ENCODE results near the gene KLHL7. TPM values are rescaled to one million over a fixed set of nuclear protein-coding genes. Genes with fewer than 3 reads are reported as not detected.

Gene KLHL7
- total RNA-seq, 1 donor from 2014 or later = 38.7 TPM

DNA sequence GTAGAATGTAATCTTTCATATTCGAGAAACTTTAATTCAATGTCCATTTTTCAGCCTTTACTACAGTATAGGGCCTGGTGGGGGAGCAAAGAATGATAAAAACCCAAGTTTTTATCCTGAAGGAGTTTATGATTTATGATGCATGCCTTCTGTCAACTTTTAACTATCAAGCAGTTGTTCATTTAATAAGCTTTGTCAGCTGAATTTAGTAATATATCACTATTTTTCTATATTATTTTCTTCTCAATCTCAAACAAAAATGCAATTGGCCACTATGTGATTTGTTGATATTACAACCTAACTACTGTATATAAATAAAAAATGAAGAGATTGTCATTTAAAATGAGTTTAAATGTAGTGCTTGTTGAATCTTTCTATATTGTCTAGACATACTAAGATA is 78.7 kb downstream of the KLHL7 start:
- peaks cover 8% of the 10 kb centered on the region for H3K4me1 ChIP-seq (ENCODE audit: insufficient read depth, low read length)
- peaks cover 44% of the 10 kb centered on the region for H3K79me2 ChIP-seq (ENCODE audit: insufficient read depth, low read length)
- no peak overlapping the region for H3K27ac Mint-ChIP-seq (ENCODE audit: unreplicated experiment)
- H3K9me3 Mint-ChIP-seq (ENCODE audit: unreplicated experiment) = no peaks in the 10 kb centered on the region
- peaks cover 10% of the 10 kb centered on the region for H3K4me1 Mint-ChIP-seq (ENCODE audit: low read depth, unreplicated experiment)
- DNase-seq (ENCODE audit: low read depth) (no peak), FAIRE-seq (no peak)
- peak overlapping the region; percentile 87 for H3K4me2 ChIP-seq (ENCODE audit: low read length)
- H4K20me1 ChIP-seq (ENCODE audit: insufficient read depth, low read length) = no peaks in the 10 kb centered on the region
- no peak overlapping the region for H2AFZ ChIP-seq (ENCODE audit: low read depth, low read length)
- H3K27ac ChIP-seq (ENCODE audit: low read depth, low read length) = no peak overlapping the region
- TF ChIP-seq, protein P1, sequence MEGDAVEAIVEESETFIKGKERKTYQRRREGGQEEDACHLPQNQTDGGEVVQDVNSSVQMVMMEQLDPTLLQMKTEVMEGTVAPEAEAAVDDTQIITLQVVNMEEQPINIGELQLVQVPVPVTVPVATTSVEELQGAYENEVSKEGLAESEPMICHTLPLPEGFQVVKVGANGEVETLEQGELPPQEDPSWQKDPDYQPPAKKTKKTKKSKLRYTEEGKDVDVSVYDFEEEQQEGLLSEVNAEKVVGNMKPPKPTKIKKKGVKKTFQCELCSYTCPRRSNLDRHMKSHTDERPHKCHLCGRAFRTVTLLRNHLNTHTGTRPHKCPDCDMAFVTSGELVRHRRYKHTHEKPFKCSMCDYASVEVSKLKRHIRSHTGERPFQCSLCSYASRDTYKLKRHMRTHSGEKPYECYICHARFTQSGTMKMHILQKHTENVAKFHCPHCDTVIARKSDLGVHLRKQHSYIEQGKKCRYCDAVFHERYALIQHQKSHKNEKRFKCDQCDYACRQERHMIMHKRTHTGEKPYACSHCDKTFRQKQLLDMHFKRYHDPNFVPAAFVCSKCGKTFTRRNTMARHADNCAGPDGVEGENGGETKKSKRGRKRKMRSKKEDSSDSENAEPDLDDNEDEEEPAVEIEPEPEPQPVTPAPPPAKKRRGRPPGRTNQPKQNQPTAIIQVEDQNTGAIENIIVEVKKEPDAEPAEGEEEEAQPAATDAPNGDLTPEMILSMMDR (IDR thresholded peaks at IDR 0.05; ENCODE audit: insufficient read depth, low read depth, low read length) = no peak
- no peak for TF ChIP-seq EZH2 (IDR thresholded peaks at IDR 0.05; ENCODE audit: insufficient read depth, low read length)
- no peak overlapping the region for H3K9ac ChIP-seq (ENCODE audit: low read length)
- no peaks in the 10 kb centered on the region for H3K27me3 ChIP-seq (ENCODE audit: insufficient read depth, low read length)
- H3K36me3 ChIP-seq (ENCODE audit: insufficient read depth, low read length) = peaks cover 23% of the 10 kb centered on the region
- H3K4me3 Mint-ChIP-seq (ENCODE audit: unreplicated experiment) = peak overlapping the region; percentile 79
- H3K9me3 ChIP-seq (ENCODE audit: insufficient read depth, low read depth, low read length) = no peaks in the 10 kb centered on the region
- H3K27me3 Mint-ChIP-seq (ENCODE audit: low read depth, unreplicated experiment) = no peaks in the 10 kb centered on the region
- H3K36me3 Mint-ChIP-seq (ENCODE audit: low read depth, unreplicated experiment) = peaks cover 4% of the 10 kb centered on the region
- H3K4me3 ChIP-seq (ENCODE audit: insufficient read depth, low read depth, low read length) = no peak overlapping the region

- Mint-ChIP-seq H3K4me3 (ENCODE audit: unreplicated experiment) (no peak overlapping the region), H3K36me3 (ENCODE audit: low read depth, unreplicated experiment) (peaks cover 6% of the 10 kb centered on the region), H3K9me3 (ENCODE audit: unreplicated experiment) (no peaks in the 10 kb centered on the region), H3K27me3 (ENCODE audit: low read depth, unreplicated experiment) (no peaks in the 10 kb centered on the region), H3K4me1 (ENCODE audit: low read depth, unreplicated experiment) (peaks cover 10% of the 10 kb centered on the region), H3K27ac (ENCODE audit: unreplicated experiment) (no peak overlapping the region)
- TF ChIP-seq, protein P1 (IDR thresholded peaks at IDR 0.05; ENCODE audit: insufficient read depth, low read depth, low read length) = peak; percentile 39
- no peak for TF ChIP-seq EZH2 (IDR thresholded peaks at IDR 0.05; ENCODE audit: insufficient read depth, low read length)
- no peak overlapping the region for H2AFZ ChIP-seq (ENCODE audit: low read depth, low read length)
- peaks cover 44% of the 10 kb centered on the region for H3K79me2 ChIP-seq (ENCODE audit: insufficient read depth, low read length)
- H3K27me3 ChIP-seq (ENCODE audit: insufficient read depth, low read length) = no peaks in the 10 kb centered on the region
- peak; percentile 16 for DNase-seq (ENCODE audit: low read depth)
- H4K20me1 ChIP-seq (ENCODE audit: insufficient read depth, low read length) = no peaks in the 10 kb centered on the region
- FAIRE-seq = no peak
- H3K9ac ChIP-seq (ENCODE audit: low read length) = no peak overlapping the region
- H3K9me3 ChIP-seq (ENCODE audit: insufficient read depth, low read depth, low read length) = no peaks in the 10 kb centered on the region
- H3K4me2 ChIP-seq (ENCODE audit: low read length) = no peak overlapping the region
- no peak overlapping the region for H3K27ac ChIP-seq (ENCODE audit: low read depth, low read length)
- peaks cover 8% of the 10 kb centered on the region for H3K4me1 ChIP-seq (ENCODE audit: insufficient read depth, low read length)
- peaks cover 25% of the 10 kb centered on the region for H3K36me3 ChIP-seq (ENCODE audit: insufficient read depth, low read length)
- no peak overlapping the region for H3K4me3 ChIP-seq (ENCODE audit: insufficient read depth, low read depth, low read length)
Observed at GRCh38 chr7:23184709-23185359, 79.2 kb downstream of the KLHL7 start.

- no peaks in the 10 kb centered on the region for H3K9me3 Mint-ChIP-seq (ENCODE audit: unreplicated experiment)
- no peak overlapping the region for H3K27ac ChIP-seq (ENCODE audit: low read depth, low read length)
- no peak overlapping the region for H3K4me3 ChIP-seq (ENCODE audit: insufficient read depth, low read depth, low read length)
- TF ChIP-seq, protein P1 (IDR thresholded peaks at IDR 0.05; ENCODE audit: insufficient read depth, low read depth, low read length) = no peak
- TF ChIP-seq EZH2 (IDR thresholded peaks at IDR 0.05; ENCODE audit: insufficient read depth, low read length) = no peak
- no peaks in the 10 kb centered on the region for H3K27me3 Mint-ChIP-seq (ENCODE audit: low read depth, unreplicated experiment)
- H3K9me3 ChIP-seq (ENCODE audit: insufficient read depth, low read depth, low read length) = no peaks in the 10 kb centered on the region
- no peak for DNase-seq (ENCODE audit: low read depth)
- FAIRE-seq = no peak
- peaks cover 10% of the 10 kb centered on the region for H3K4me1 Mint-ChIP-seq (ENCODE audit: low read depth, unreplicated experiment)
- no peak overlapping the region for H3K27ac Mint-ChIP-seq (ENCODE audit: unreplicated experiment)
- no peaks in the 10 kb centered on the region for H3K27me3 ChIP-seq (ENCODE audit: insufficient read depth, low read length)
- peaks cover 46% of the 10 kb centered on the region for H3K79me2 ChIP-seq (ENCODE audit: insufficient read depth, low read length)
- no peak overlapping the region for H2AFZ ChIP-seq (ENCODE audit: low read depth, low read length)
- peaks cover 29% of the 10 kb centered on the region for H3K36me3 ChIP-seq (ENCODE audit: insufficient read depth, low read length)
- H3K4me2 ChIP-seq (ENCODE audit: low read length) = no peak overlapping the region
- peaks cover 8% of the 10 kb centered on the region for H3K4me1 ChIP-seq (ENCODE audit: insufficient read depth, low read length)
- peaks cover 6% of the 10 kb centered on the region for H3K36me3 Mint-ChIP-seq (ENCODE audit: low read depth, unreplicated experiment)
- H4K20me1 ChIP-seq (ENCODE audit: insufficient read depth, low read length) = peaks cover 3% of the 10 kb centered on the region
- H3K4me3 Mint-ChIP-seq (ENCODE audit: unreplicated experiment) = no peak overlapping the region
- no peak overlapping the region for H3K9ac ChIP-seq (ENCODE audit: low read length)
Observed at GRCh38 chr7:23185980-23186379, 80.4 kb downstream of the KLHL7 start.

Data from astrocyte (in vitro differentiated cells and primary cell).